SK-N-SH (cell line): ENCODE measurements around the gene PHLDA3. TPM values are rescaled to one million over a fixed set of nuclear protein-coding genes. Genes with fewer than 3 reads are reported as not detected.

Source experiments
- CTCF ChIA-PET: fragments of 300-600, 350-600 bp; formaldehyde crosslinking; extraction: SDS; loops from one replicate; lab custom pipeline; 2021; lab: Yijun Ruan, JAX
- POLR2A ChIA-PET: fragments of 350-600 bp; sonication (Branson Sonifier 250); formaldehyde crosslinking; extraction: SDS; loops from one replicate; lab custom pipeline; 2020; ENCODE audit warnings: antibody characterized with exemption, inconsistent platforms; lab: Yijun Ruan, JAX
- DNase-seq: peaks from one replicate; pipeline ENCODE4 v3.0.0; 2012
- H2AFZ ChIP-seq: fragments of 200-600 bp; sonication (generic); 2 replicates; pipeline ENCODE4 v1.8.1; 2016; ENCODE audit warnings: antibody characterized with exemption, mild to moderate bottlenecking, low read depth
- H3F3A ChIP-seq: fragments of 200-600 bp; sonication (generic); replicated peaks from 2 replicates; pipeline ENCODE3; 2016; ENCODE audit warnings: antibody characterized with exemption, mild to moderate bottlenecking; ENCODE audit not compliant: insufficient read depth
- H3K27ac ChIP-seq, 2 experiments: fragments of 200-500 bp in 1 of 2; fragments of 200-600 bp in 1 of 2; sonication (Bioruptor generic) in 1 of 2; sonication (generic), shearing (Covaris generic) in 1 of 2; 2 replicates each; pipeline versions ENCODE4 v1.5.1 to v1.6.1; 2014 to 2016; ENCODE audit warnings: low read depth in 2 of 2, inconsistent platforms in 1 of 2, low read length in 1 of 2, mild to moderate bottlenecking in 1 of 2, mixed read lengths in 1 of 2
- H3K27me3 ChIP-seq: fragments of 200-600 bp; sonication (generic), shearing (Covaris generic); 2 replicates; pipeline ENCODE4 v1.6.1; 2016; ENCODE audit warnings: mixed run types; ENCODE audit not compliant: insufficient read depth
- H3K36me3 ChIP-seq, 2 experiments: fragments of 200-500 bp in 1 of 2; fragments of 200-600 bp in 1 of 2; sonication (Bioruptor generic) in 1 of 2; sonication (generic) in 1 of 2; replicated peaks in 1 of 2; 2 replicates each; pipeline versions ENCODE3 to v1.5.1; 2014 to 2016; ENCODE audit warnings: low read length in 1 of 2, mild to moderate bottlenecking in 1 of 2; ENCODE audit not compliant: insufficient read depth in 2 of 2, control insufficient read depth in 1 of 2
- H3K4me1 ChIP-seq, 2 experiments: fragments of 200-500 bp in 1 of 2; fragments of 200-600 bp in 1 of 2; sonication (Bioruptor generic) in 1 of 2; sonication (generic), shearing (Covaris generic) in 1 of 2; 2 replicates each; pipeline versions ENCODE4 v1.5.1 to v1.6.1; 2014 to 2016; ENCODE audit warnings: low read depth in 1 of 2, low read length in 1 of 2, mixed run types in 1 of 2; ENCODE audit not compliant: insufficient read depth in 2 of 2, control insufficient read depth in 1 of 2
- H3K4me2 ChIP-seq: fragments of 200-600 bp; sonication (generic), shearing (Covaris generic); 2 replicates; pipeline ENCODE4 v1.6.1; 2017; ENCODE audit warnings: mixed run types
- H3K4me3 ChIP-seq, 2 experiments: fragments of 200-500 bp in 1 of 2; fragments of 200-600 bp in 1 of 2; sonication (Bioruptor generic) in 1 of 2; sonication (generic), shearing (Covaris generic) in 1 of 2; 2 replicates each; pipeline versions ENCODE4 v1.5.1 to v1.8.1; 2014 to 2016; ENCODE audit warnings: low read depth in 2 of 2, inconsistent platforms in 1 of 2, low read length in 1 of 2, mild to moderate bottlenecking in 1 of 2, mixed read lengths in 1 of 2, moderate library complexity in 1 of 2
- H3K79me2 ChIP-seq: fragments of 200-600 bp; sonication (generic); 2 replicates; pipeline ENCODE4 v1.8.1; 2017; ENCODE audit warnings: mild to moderate bottlenecking; ENCODE audit not compliant: insufficient read depth
- H3K9ac ChIP-seq: fragments of 200-600 bp; sonication (generic); 2 replicates; pipeline ENCODE4 v1.6.1; 2017; ENCODE audit warnings: mixed run types
- H3K9me2 ChIP-seq: fragments of 200-600 bp; sonication (generic); 2 replicates; pipeline ENCODE4 v1.6.1; 2017; ENCODE audit warnings: mixed run types
- H3K9me3 ChIP-seq: fragments of 200-600 bp; sonication (generic); 2 replicates; pipeline ENCODE4 v1.6.1; 2017; ENCODE audit warnings: mixed run types, mild to moderate bottlenecking, moderate library complexity
- H4K20me1 ChIP-seq: fragments of 200-600 bp; sonication (generic); 2 replicates; pipeline ENCODE4 v1.6.1; 2017; ENCODE audit warnings: mild to moderate bottlenecking, mixed run types; ENCODE audit not compliant: insufficient read depth
- CHD2 ChIP-seq: fragments of 150-350 bp; IDR thresholded peaks from 2 replicates; pipeline ENCODE4 v1.6.1; 2018; ENCODE audit warnings: low read length; ENCODE audit not compliant: partially characterized antibody
- EP300 ChIP-seq, 2 experiments: IDR thresholded peaks; 2 replicates each; pipeline versions ENCODE4 v1.4.0 to v1.6.1; 2012; ENCODE audit warnings: borderline replicate concordance in 1 of 2, low read depth in 1 of 2, low read length in 1 of 2
- FOSL2 ChIP-seq: IDR thresholded peaks from 2 replicates; pipeline ENCODE4 v1.4.0; 2012; ENCODE audit warnings: low read depth, mild to moderate bottlenecking, moderate library complexity, borderline replicate concordance
- FOXM1 ChIP-seq: IDR thresholded peaks from 2 replicates; pipeline ENCODE4 v1.4.0; 2012; ENCODE audit warnings: low read depth, mild to moderate bottlenecking
- JUND ChIP-seq: IDR thresholded peaks from 2 replicates; pipeline ENCODE4 v1.4.0; 2012
- MEF2A ChIP-seq: IDR thresholded peaks from 2 replicates; pipeline ENCODE4 v1.4.0; 2012; ENCODE audit warnings: low read depth, borderline replicate concordance
- MXI1 ChIP-seq: IDR thresholded peaks from 2 replicates; pipeline ENCODE4 v1.6.1; 2012; ENCODE audit warnings: mild to moderate bottlenecking, low read depth, low read length, improper control_type of control experiment
- NFIC ChIP-seq: IDR thresholded peaks from 2 replicates; pipeline ENCODE4 v1.4.0; 2012; ENCODE audit warnings: borderline replicate concordance
- RAD21 ChIP-seq: IDR thresholded peaks from 2 replicates; pipeline ENCODE4 v1.6.1; 2012; ENCODE audit warnings: mild to moderate bottlenecking, low read length
- RCOR1 ChIP-seq: fragments of 150-350 bp; IDR thresholded peaks from 2 replicates; pipeline ENCODE4 v1.6.1; 2017; ENCODE audit warnings: antibody characterized with exemption, low read length
- RFX5 ChIP-seq: IDR thresholded peaks from 2 replicates; pipeline ENCODE4 v1.6.1; 2012; ENCODE audit warnings: mild to moderate bottlenecking, improper control_type of control experiment, low read length
- SIN3A ChIP-seq: IDR thresholded peaks from 2 replicates; pipeline ENCODE4 v1.6.1; 2012; ENCODE audit warnings: low read depth, mild to moderate bottlenecking, low read length, moderate library complexity, borderline replicate concordance
- TAF1 ChIP-seq: IDR thresholded peaks from 2 replicates; pipeline ENCODE4 v1.6.1; 2012; ENCODE audit warnings: low read depth, mild to moderate bottlenecking, low read length, moderate library complexity, borderline replicate concordance
- TCF12 ChIP-seq: IDR thresholded peaks from 2 replicates; pipeline ENCODE4 v1.4.0; 2012
- TEAD4 ChIP-seq: IDR thresholded peaks from 2 replicates; pipeline ENCODE4 v1.4.0; 2012; ENCODE audit warnings: mild to moderate bottlenecking, borderline replicate concordance; ENCODE audit not compliant: insufficient read depth
- YY1 ChIP-seq: IDR thresholded peaks from 2 replicates; pipeline ENCODE4 v1.4.0; 2012; ENCODE audit warnings: low read depth, mild to moderate bottlenecking
- WGBS: methylation state at CpG from one replicate; pipeline ENCODE4 v1.1.6; 2017; ENCODE audit warnings: low lambda C conversion rate; 5-methylcytosine and 5-hydroxymethylcytosine counted together
- polyA plus RNA-seq, 3 experiments: library from polyadenylated mRNA; depleted of rRNA; stranded (reverse); fragments of >200 nt; gene quantifications; 2 replicates each; pipeline ENCODE4 v1.2.3, GENCODE V29; 2012
- TF ChIP-seq, protein P1 (sequence below): IDR thresholded peaks from 2 replicates; pipeline ENCODE4 v1.4.0; 2012; ENCODE audit warnings: low read depth, borderline replicate concordance
- TF ChIP-seq, protein P2 (sequence below): IDR thresholded peaks from 2 replicates; pipeline ENCODE4; 2012
- TF ChIP-seq, protein P3 (sequence below): fragments of 150-350 bp; IDR thresholded peaks from 2 replicates; pipeline ENCODE4 v1.6.1; 2017; ENCODE audit warnings: antibody characterized with exemption, low read length, low read depth, borderline replicate concordance
- TF ChIP-seq, protein P4 (sequence below): IDR thresholded peaks from 2 replicates; pipeline ENCODE4 v1.4.0; 2012; ENCODE audit warnings: low read depth
- TF ChIP-seq, protein P5 (sequence below): fragments of 200-600 bp; sonication (generic); IDR thresholded peaks from 2 replicates; pipeline ENCODE4 v1.6.1; 2017; ENCODE audit warnings: antibody characterized with exemption, mild to moderate bottlenecking, moderate library complexity

Gene PHLDA3
- polyA plus RNA-seq, 1 of the 3 experiments (the other 2 are of a cell fraction) = 105 TPM

DNA sequence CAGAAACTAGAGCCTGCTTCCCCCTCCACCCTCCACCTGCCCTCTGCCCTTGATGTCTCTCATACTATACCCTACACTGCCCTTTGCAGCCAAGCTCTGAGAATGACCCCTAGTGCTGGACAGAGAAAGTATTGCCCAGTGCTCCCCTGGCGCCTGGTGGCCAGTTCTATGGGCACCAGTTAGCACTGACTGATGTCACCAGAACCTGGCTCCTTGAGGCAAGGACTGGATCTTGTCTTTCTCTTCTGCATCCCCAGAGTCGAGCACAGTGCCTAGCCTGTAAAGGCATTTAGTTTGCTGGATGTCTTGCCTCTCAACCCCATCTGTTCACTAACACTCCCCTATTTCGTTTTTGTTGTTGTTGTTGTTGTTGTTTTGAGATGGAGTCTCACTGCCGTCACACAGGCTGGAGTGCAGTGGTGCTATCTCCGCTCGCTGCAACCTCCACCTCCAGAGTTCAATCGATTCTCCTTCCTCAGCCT lies 5.9 kb downstream of the PHLDA3 start (continued):
- TF ChIP-seq, protein P1, sequence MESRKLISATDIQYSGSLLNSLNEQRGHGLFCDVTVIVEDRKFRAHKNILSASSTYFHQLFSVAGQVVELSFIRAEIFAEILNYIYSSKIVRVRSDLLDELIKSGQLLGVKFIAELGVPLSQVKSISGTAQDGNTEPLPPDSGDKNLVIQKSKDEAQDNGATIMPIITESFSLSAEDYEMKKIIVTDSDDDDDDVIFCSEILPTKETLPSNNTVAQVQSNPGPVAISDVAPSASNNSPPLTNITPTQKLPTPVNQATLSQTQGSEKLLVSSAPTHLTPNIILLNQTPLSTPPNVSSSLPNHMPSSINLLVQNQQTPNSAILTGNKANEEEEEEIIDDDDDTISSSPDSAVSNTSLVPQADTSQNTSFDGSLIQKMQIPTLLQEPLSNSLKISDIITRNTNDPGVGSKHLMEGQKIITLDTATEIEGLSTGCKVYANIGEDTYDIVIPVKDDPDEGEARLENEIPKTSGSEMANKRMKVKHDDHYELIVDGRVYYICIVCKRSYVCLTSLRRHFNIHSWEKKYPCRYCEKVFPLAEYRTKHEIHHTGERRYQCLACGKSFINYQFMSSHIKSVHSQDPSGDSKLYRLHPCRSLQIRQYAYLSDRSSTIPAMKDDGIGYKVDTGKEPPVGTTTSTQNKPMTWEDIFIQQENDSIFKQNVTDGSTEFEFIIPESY = 0 out of 2 replicates have a peak, but pooled peaks have one; percentile 19
- TF ChIP-seq TEAD4 (no peak), NFIC (no peak)

DNA sequence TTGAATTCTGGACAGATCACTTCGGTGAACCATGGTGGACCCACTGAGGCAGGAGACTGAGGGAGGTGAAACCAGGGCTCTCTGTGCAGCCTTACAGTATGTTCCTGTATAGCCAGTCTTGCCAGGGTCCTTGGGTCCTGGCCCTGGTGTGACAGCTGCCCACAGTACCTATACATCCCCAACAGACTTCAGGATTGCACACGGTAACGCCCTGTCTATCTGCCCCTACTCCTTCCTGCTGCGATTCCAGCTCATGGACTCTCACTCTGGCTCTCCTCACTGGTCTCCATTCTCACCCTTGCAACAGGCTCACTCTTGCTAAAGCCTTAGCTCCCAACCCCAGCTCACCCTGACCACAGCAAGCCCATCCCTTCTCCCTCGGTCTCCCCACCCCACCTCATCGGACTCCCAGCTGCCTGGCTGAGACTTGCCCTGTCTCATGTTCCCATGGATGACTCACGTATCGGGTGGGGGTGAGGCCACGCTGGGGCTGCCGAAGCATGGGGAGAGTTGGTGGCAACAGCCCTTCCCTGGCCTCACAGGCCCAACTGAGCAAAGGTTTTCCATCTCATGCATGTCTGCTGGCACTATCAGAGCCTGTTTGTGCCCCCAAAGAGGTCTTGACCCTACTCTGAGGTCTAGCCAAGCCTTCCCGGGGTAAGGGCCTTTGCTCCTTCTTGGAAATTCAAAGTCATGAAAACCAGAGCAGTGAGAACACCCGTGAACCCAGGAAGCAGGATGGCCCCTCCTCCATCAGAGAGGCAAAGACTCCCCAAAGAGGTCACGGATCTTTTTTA lies 7.1 kb downstream of the PHLDA3 start:
- H3K9ac ChIP-seq = peak overlapping the region; percentile 65
- no peaks in the 10 kb centered on the region for H3K27me3 ChIP-seq
- H3K4me3 ChIP-seq = peak overlapping the region in 1 of 2 experiments; percentile 4; a peak in 1 of 4 replicates
- peak overlapping the region; percentile 92 to 98 for H3K27ac ChIP-seq
- peaks cover 26% of the 10 kb centered on the region for H3K79me2 ChIP-seq
- no peaks in the 10 kb centered on the region for H3K9me2 ChIP-seq
- 35% methylated on average over 11 of the region's 13 CpGs for WGBS
- peaks cover 19 to 39% of the 10 kb centered on the region in 2 experiments; a peak in 3 of 4 replicates for H3K4me1 ChIP-seq
- H3K9me3 ChIP-seq = no peaks in the 10 kb centered on the region
- ChIA-PET POLR2A (no interaction called here), CTCF (interaction anchor here (0.8 to 5.5 kb wide), 5 partner anchors 14 to 254 kb away, joined by 3 to 24 read pairs (median 7); no protein-coding TSS in a partner anchor)
- peaks cover 13 to 21% of the 10 kb centered on the region in 2 experiments for H3K36me3 ChIP-seq
- no peak for DNase-seq
- peaks cover 47% of the 10 kb centered on the region for H3F3A ChIP-seq
- H4K20me1 ChIP-seq = peaks cover 19% of the 10 kb centered on the region
- H2AFZ ChIP-seq = no peak overlapping the region
- peak overlapping the region; percentile 69 for H3K4me2 ChIP-seq
- TF ChIP-seq, protein P1 = peak; percentile 75; the same call in 1 of the 2 replicates
- TF ChIP-seq EP300 (IDR thresholded peaks at IDR 0.05; ENCODE audit: borderline replicate concordance in 1 of 2, low read depth in 1 of 2, low read length in 1 of 2) = peak in 1 of 2 experiments; percentile 71; a peak in 1 of 4 replicates
- no peak for TF ChIP-seq MEF2A
- TF ChIP-seq TAF1 = 0 out of 2 replicates have a peak, but pooled peaks have one; percentile 26
- TF ChIP-seq, protein P2, sequence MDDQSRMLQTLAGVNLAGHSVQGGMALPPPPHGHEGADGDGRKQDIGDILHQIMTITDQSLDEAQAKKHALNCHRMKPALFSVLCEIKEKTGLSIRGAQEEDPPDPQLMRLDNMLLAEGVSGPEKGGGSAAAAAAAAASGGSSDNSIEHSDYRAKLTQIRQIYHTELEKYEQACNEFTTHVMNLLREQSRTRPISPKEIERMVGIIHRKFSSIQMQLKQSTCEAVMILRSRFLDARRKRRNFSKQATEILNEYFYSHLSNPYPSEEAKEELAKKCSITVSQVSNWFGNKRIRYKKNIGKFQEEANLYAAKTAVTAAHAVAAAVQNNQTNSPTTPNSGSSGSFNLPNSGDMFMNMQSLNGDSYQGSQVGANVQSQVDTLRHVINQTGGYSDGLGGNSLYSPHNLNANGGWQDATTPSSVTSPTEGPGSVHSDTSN = peak; percentile 74; the same call in 1 of the 2 replicates
- TF ChIP-seq, protein P3, sequence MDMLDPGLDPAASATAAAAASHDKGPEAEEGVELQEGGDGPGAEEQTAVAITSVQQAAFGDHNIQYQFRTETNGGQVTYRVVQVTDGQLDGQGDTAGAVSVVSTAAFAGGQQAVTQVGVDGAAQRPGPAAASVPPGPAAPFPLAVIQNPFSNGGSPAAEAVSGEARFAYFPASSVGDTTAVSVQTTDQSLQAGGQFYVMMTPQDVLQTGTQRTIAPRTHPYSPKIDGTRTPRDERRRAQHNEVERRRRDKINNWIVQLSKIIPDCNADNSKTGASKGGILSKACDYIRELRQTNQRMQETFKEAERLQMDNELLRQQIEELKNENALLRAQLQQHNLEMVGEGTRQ = no peak
- no peak for TF ChIP-seq RCOR1
- TF ChIP-seq SIN3A = peak; percentile 77; the same call in 1 of the 2 replicates
- peak; percentile 52; the same call in 1 of the 2 replicates for TF ChIP-seq NFIC
- TF ChIP-seq FOSL2 = peak; percentile 97
- 0 out of 2 replicates have a peak, but pooled peaks have one; percentile 8 for TF ChIP-seq YY1
- TF ChIP-seq, protein P4, sequence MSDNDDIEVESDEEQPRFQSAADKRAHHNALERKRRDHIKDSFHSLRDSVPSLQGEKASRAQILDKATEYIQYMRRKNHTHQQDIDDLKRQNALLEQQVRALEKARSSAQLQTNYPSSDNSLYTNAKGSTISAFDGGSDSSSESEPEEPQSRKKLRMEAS = peak; percentile 92
- TF ChIP-seq, protein P5, sequence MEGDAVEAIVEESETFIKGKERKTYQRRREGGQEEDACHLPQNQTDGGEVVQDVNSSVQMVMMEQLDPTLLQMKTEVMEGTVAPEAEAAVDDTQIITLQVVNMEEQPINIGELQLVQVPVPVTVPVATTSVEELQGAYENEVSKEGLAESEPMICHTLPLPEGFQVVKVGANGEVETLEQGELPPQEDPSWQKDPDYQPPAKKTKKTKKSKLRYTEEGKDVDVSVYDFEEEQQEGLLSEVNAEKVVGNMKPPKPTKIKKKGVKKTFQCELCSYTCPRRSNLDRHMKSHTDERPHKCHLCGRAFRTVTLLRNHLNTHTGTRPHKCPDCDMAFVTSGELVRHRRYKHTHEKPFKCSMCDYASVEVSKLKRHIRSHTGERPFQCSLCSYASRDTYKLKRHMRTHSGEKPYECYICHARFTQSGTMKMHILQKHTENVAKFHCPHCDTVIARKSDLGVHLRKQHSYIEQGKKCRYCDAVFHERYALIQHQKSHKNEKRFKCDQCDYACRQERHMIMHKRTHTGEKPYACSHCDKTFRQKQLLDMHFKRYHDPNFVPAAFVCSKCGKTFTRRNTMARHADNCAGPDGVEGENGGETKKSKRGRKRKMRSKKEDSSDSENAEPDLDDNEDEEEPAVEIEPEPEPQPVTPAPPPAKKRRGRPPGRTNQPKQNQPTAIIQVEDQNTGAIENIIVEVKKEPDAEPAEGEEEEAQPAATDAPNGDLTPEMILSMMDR = no peak
- no peak for TF ChIP-seq MXI1
- TF ChIP-seq TCF12 = peak; percentile 86; the same call in 1 of the 2 replicates
- no peak for TF ChIP-seq CHD2
- no peak for TF ChIP-seq RAD21
- no peak for TF ChIP-seq RFX5
- TF ChIP-seq FOXM1 = no peak
- TF ChIP-seq JUND = peak; percentile 92
